HG03558 (cell line): Measurements from ENCODE around the gene PSMD8.
"Not testable (repeated sequence)": the region's sequence is repeated elsewhere in the genome, so short reads cannot be mapped to it uniquely, and the experiment has no call there.

ENCODE experiments used
- ATAC-seq: cut with Tn5 transposase; IDR thresholded peaks from one replicate; pipeline ENCODE4 v1.9.1; 2021; ENCODE audit warnings: moderate number of reproducible peaks; ENCODE audit not compliant: unreplicated experiment; ENCODE audit errors: extremely low read depth

The PSMD8 gene

GRCh38 chr19:38360839-38361631 lies 13.3 kb upstream of the PSMD8 start:
- ATAC-seq = no peak

- no peak for ATAC-seq
These were observed 12.7 kb upstream of the PSMD8 start for GRCh38 chr19:38361633-38362075.

- ATAC-seq = no peak
These were observed 12.1 kb upstream of the PSMD8 start for GRCh38 chr19:38362076-38362945.

GRCh38 chr19:38362946-38363688 lies 11.3 kb upstream of the PSMD8 start:
- not testable (repeated sequence) for ATAC-seq

- ATAC-seq = no peak
These were observed 7.3 kb upstream of the PSMD8 start for GRCh38 chr19:38367041-38367440.

- ATAC-seq = no peak
These were observed 4.8 kb upstream of the PSMD8 start for GRCh38 chr19:38369584-38369983.

GRCh38 chr19:38370299-38370698 lies 4.1 kb upstream of the PSMD8 start:
- ATAC-seq = no peak

- ATAC-seq = no peak
These were observed 3.3 kb upstream of the PSMD8 start for GRCh38 chr19:38371081-38371480.

- no peak for ATAC-seq
These were observed 452 bp upstream of the PSMD8 start for GRCh38 chr19:38373907-38374331.

- ATAC-seq = no peak
These were observed 725 bp downstream of the PSMD8 start for GRCh38 chr19:38375098-38375493.

- no peak for ATAC-seq
These were observed 1.4 kb downstream of the PSMD8 start for GRCh38 chr19:38375748-38376147.

- ATAC-seq = no peak
These were observed 2.2 kb downstream of the PSMD8 start for GRCh38 chr19:38376576-38376975.

- no peak for ATAC-seq
These were observed 2.7 kb downstream of the PSMD8 start for GRCh38 chr19:38377052-38377451.

GRCh38 chr19:38378866-38379265 lies 4.5 kb downstream of the PSMD8 start:
- ATAC-seq = no peak

- no peak for ATAC-seq
These were observed 6.8 kb downstream of the PSMD8 start for GRCh38 chr19:38381138-38381537.

- no peak for ATAC-seq
These were observed 8.8 kb downstream of the PSMD8 start for GRCh38 chr19:38383184-38383583.

GRCh38 chr19:38383743-38384142 lies 9.4 kb downstream of the PSMD8 start:
- no peak for ATAC-seq

- ATAC-seq = no peak
These were observed 10.0 kb downstream of the PSMD8 start for GRCh38 chr19:38384209-38385027.

- ATAC-seq = no peak
These were observed 10.9 kb downstream of the PSMD8 start for GRCh38 chr19:38385057-38385803.
